HG03520 (cell line): ENCODE data around the gene ARL4C.
A peak's percentile ranks its signal among the peaks of the same experiment; 100 is the strongest.

ENCODE experiments used
- ATAC-seq: cut with Tn5 transposase; IDR thresholded peaks from one replicate; pipeline ENCODE4 v1.9.1; 2021; ENCODE audit warnings: mild to moderate bottlenecking, moderate library complexity; ENCODE audit not compliant: unreplicated experiment

Gene ARL4C

GRCh38 chr2:234448506-234449184 lies 48.2 kb downstream of the ARL4C start:
- ATAC-seq, result no peak

GRCh38 chr2:234447963-234448362 lies 48.9 kb downstream of the ARL4C start:
- ATAC-seq, result no peak

DNA sequence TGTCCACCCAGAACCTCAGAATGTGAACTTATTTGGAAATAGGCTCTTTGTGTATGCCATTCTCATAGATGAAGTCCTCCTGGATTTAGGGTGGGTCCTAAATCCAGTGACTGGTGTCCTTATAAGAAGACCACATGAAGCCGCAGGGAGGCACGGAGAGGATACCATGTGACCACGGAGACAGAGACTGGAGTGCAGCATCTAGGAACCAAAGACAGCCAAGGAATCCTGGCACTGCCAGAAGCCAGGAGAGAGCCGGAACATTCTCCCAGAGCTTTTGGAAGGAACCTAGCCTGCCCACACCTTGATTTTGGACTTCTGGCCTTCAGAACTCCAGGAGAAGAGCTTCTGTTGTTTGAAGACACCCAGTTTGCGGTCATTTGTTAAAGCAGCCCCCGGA lies 49.7 kb downstream of the ARL4C start:
- no peak for ATAC-seq

GRCh38 chr2:234446404-234447076 lies 50.3 kb downstream of the ARL4C start:
- ATAC-seq, result peak; percentile 90

GRCh38 chr2:234444893-234445292 lies 52.0 kb downstream of the ARL4C start:
- no peak for ATAC-seq

DNA sequence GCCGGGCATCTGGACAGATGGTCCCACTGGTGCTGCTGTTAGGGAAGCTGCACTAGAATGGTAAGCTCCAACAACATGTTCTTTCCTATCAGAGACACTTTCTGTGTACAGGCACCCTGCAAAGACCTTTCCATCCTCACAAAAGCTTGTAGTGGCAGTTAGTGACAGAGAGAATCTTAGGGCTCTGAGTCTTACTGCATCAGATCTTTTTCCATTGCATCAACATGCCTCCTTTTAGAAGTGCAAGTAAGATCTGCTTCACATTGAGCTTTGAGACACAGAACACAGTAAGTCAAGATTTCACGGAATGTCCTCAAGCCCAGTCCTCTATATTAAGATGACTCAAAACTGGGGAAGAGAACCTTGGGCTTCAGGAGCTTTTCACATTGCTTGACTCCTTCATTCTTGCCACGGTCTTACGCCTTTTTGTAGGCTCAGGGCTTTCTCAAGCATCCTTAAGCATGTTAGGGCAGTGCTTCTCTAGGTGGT lies 52.6 kb downstream of the ARL4C start:
- ATAC-seq, result no peak
